Peyer's patch (tissue), 4 donors: ENCODE measurements around the gene ETNK1. TPM values are rescaled to one million over a fixed set of nuclear protein-coding genes. Genes with fewer than 3 reads are reported as not detected.
"Not testable (repeated sequence)": the region's sequence is repeated elsewhere in the genome, so short reads cannot be mapped to it uniquely, and the experiment has no call there.

ENCODE experiments used
- DNase-seq, 3 donors: peaks; one replicate each; pipeline ENCODE4 v3.0.0-alpha.2; 2017 to 2019
- H3K27ac ChIP-seq, 4 donors: fragments of 200-600 bp; sonication (generic); one replicate each; pipeline ENCODE4 v1.5.1; 2016 to 2019
- H3K27me3 ChIP-seq, 2 donors: fragments of 200-600 bp; sonication (generic); one replicate each; pipeline ENCODE4 v1.5.1; 2019
- H3K36me3 ChIP-seq, 3 donors: fragments of 200-600 bp; sonication (generic); one replicate each; pipeline ENCODE4 v1.5.1; 2016 to 2019
- H3K4me1 ChIP-seq, 4 donors: fragments of 200-600 bp; sonication (generic); one replicate each; pipeline ENCODE4 v1.5.1; 2016 to 2019
- H3K4me3 ChIP-seq, 4 donors: fragments of 200-600 bp; sonication (generic); 1 replicate in 3 of 4; 2 replicates in 1 of 4; pipeline ENCODE4 v1.5.1; 2016 to 2019; ENCODE audit warnings: mild to moderate bottlenecking in 1 of 4
- H3K9me3 ChIP-seq, 4 donors: fragments of 200-600 bp; sonication (generic); one replicate each; pipeline ENCODE4 v1.5.1; 2016 to 2019; ENCODE audit warnings: mild to moderate bottlenecking in 1 of 4
- POLR2A ChIP-seq, 2 donors: fragments of 450-650 bp; IDR thresholded peaks; one replicate each; pipeline ENCODE4 v1.5.1; 2017; ENCODE audit warnings: antibody characterized with exemption in 2 of 2, mild to moderate bottlenecking in 2 of 2, moderate library complexity in 2 of 2
- total RNA-seq, 4 donors: library from RNA; depleted of rRNA; stranded (reverse); fragments of >200 nt; gene quantifications; one replicate each; pipeline ENCODE4 v1.1.0, GENCODE V29; 2016
- TF ChIP-seq, protein P1 (sequence below), 6 experiments: fragments of 450-650 bp in 4 of 6; fragments of 200-600 bp in 2 of 6; sonication (generic) in 1 of 6; IDR thresholded peaks; one replicate each; pipeline ENCODE4 v1.5.1; 2017 to 2019; ENCODE audit warnings: antibody characterized with exemption in 6 of 6, mild to moderate bottlenecking in 3 of 6, moderate library complexity in 1 of 6

The ETNK1 gene
- total RNA-seq, 4 donors from 2014 or later = 48.5 to 73.3 (median 58.4) TPM

DNA sequence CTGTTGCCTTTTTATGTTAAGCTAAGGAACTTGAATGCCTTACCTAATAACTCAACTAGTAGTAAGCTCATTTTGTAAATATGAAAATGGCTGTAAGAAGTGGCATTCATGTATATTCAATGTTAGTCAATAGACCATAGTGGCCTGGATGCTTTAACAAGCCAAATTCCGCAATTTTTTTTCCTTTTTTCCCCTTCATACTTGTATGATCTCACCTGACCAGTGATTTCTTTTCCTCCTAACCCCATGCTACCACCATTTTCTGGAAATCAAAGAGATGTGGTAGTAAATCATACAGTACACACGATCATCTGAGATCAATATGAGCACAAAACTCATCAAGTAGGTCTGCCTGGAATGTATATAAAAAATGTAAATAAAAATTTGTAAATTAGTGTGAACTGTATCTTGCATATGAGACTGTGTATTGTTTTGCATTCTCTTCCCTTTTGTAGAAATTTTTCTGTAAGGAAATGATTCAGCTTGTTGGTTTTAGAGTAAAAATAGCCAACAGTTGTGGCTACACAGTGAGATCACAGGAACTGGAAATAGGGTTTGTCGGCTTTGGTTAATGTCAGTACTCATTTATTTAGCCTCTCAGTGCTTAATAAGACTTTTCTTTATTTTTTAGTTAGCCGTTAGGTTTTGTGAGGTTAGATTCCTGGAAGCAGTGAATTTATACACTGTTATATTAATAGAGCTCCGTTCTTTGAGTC is 62.5 kb downstream of the ETNK1 start:
- H3K4me3 ChIP-seq = no peak overlapping the region
- peaks cover 0 to 10% (median 0%) of the 10 kb centered on the region in 3 donors for H3K36me3 ChIP-seq
- no peak for DNase-seq
- no peaks in the 10 kb centered on the region for H3K27me3 ChIP-seq
- TF ChIP-seq POLR2A (IDR thresholded peaks at IDR 0.05) = no peak
- TF ChIP-seq, protein P1, sequence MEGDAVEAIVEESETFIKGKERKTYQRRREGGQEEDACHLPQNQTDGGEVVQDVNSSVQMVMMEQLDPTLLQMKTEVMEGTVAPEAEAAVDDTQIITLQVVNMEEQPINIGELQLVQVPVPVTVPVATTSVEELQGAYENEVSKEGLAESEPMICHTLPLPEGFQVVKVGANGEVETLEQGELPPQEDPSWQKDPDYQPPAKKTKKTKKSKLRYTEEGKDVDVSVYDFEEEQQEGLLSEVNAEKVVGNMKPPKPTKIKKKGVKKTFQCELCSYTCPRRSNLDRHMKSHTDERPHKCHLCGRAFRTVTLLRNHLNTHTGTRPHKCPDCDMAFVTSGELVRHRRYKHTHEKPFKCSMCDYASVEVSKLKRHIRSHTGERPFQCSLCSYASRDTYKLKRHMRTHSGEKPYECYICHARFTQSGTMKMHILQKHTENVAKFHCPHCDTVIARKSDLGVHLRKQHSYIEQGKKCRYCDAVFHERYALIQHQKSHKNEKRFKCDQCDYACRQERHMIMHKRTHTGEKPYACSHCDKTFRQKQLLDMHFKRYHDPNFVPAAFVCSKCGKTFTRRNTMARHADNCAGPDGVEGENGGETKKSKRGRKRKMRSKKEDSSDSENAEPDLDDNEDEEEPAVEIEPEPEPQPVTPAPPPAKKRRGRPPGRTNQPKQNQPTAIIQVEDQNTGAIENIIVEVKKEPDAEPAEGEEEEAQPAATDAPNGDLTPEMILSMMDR (IDR thresholded peaks at IDR 0.05) = no peak
- H3K27ac ChIP-seq = no peak overlapping the region
- no peaks in the 10 kb centered on the region for H3K9me3 ChIP-seq
- peaks cover 0 to 7% (median 0%) of the 10 kb centered on the region in 4 donors for H3K4me1 ChIP-seq

DNA sequence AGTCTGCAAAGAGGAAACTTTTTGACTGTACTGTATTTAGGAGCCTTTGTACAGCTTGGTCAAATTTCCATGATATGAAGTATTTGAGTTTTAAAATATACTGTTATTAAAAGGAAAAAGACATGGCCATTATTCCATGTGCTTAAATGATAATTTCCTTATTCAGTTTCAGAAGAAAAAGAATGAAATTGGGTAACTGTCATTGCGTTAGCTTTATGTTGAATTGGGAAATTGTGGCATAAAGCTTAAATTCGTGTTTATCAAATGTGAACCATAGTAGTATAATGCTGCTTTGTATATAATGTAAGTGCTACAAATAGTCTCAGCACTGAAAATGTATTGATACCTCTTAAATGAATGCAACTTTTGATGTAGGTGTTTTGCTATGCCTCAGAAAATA is 64.9 kb downstream of the ETNK1 start:
- H3K4me1 ChIP-seq = peaks cover 0 to 7% (median 0%) of the 10 kb centered on the region in 4 donors
- no peak overlapping the region for H3K27ac ChIP-seq
- H3K27me3 ChIP-seq = no peaks in the 10 kb centered on the region
- H3K36me3 ChIP-seq = peaks cover 0 to 4% (median 0%) of the 10 kb centered on the region in 3 donors
- no peak overlapping the region for H3K4me3 ChIP-seq
- no peak for DNase-seq
- peaks cover 0 to 5% (median 0%) of the 10 kb centered on the region in 4 donors for H3K9me3 ChIP-seq
- no peak for TF ChIP-seq POLR2A (IDR thresholded peaks at IDR 0.05)
- TF ChIP-seq, protein P1 (IDR thresholded peaks at IDR 0.05) = no peak

GRCh38 chr12:22691319-22691718 is 66.3 kb downstream of the ETNK1 start:
- Histone ChIP-seq H3K9me3 (peaks cover 0 to 5% (median 0%) of the 10 kb centered on the region in 4 donors), H3K36me3 (no peaks in the 10 kb centered on the region), H3K4me1 (peaks cover 0 to 7% (median 0%) of the 10 kb centered on the region in 4 donors), H3K4me3 (no peak overlapping the region), H3K27ac (no peak overlapping the region), H3K27me3 (no peaks in the 10 kb centered on the region)
- no peak for DNase-seq
- TF ChIP-seq, protein P1 (IDR thresholded peaks at IDR 0.05) = no peak
- TF ChIP-seq POLR2A (IDR thresholded peaks at IDR 0.05) = no peak

- DNase-seq, H3K9me3 ChIP-seq, H3K4me3 ChIP-seq, H3K36me3 ChIP-seq, H3K27me3 ChIP-seq, H3K27ac ChIP-seq, H3K4me1 ChIP-seq: not testable (repeated sequence)
These were observed 67.5 kb downstream of the ETNK1 start for GRCh38 chr12:22692467-22692866.

- no peaks in the 10 kb centered on the region for H3K27me3 ChIP-seq
- peaks cover 0 to 5% (median 0%) of the 10 kb centered on the region in 4 donors for H3K9me3 ChIP-seq
- H3K4me1 ChIP-seq = no peaks in the 10 kb centered on the region
- H3K4me3 ChIP-seq = no peak overlapping the region
- no peak overlapping the region for H3K27ac ChIP-seq
- DNase-seq = peak in 1 of 3 donors; percentile 52
- no peaks in the 10 kb centered on the region for H3K36me3 ChIP-seq
- TF ChIP-seq POLR2A (IDR thresholded peaks at IDR 0.05) = no peak
- TF ChIP-seq, protein P1 (IDR thresholded peaks at IDR 0.05) = no peak
These were observed 68.1 kb downstream of the ETNK1 start for GRCh38 chr12:22692964-22693555.

DNA sequence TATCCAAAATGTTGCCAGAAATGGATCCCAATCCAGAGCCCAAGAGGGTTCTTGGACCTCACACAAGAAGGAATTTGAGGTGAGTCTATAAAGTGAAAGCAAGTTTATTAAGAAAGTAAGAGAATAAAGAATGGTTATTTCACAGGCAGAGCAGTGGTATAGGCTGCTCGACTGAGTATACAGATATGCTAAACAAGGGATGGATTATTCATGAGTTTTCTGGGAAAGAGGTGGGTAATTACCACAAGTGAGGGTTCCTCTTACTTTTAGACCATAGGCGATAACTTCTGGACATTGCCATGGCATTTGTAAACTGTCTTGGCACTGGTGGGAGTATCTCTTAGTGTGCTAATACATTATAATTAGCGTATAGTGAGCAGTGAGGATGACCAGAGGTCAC is 73.6 kb downstream of the ETNK1 start:
- Histone ChIP-seq H3K4me3 (no peak overlapping the region), H3K27me3 (no peaks in the 10 kb centered on the region), H3K27ac (no peak overlapping the region), H3K36me3 (no peaks in the 10 kb centered on the region), H3K9me3 (no peaks in the 10 kb centered on the region), H3K4me1 (no peaks in the 10 kb centered on the region)
- no peak for DNase-seq
- TF ChIP-seq POLR2A (IDR thresholded peaks at IDR 0.05) = no peak
- TF ChIP-seq, protein P1 (IDR thresholded peaks at IDR 0.05) = no peak

GRCh38 chr12:22699705-22700104 is 74.7 kb downstream of the ETNK1 start:
- not testable (repeated sequence) for H3K27me3 ChIP-seq, H3K9me3 ChIP-seq, H3K36me3 ChIP-seq, DNase-seq, H3K4me1 ChIP-seq, H3K27ac ChIP-seq, H3K4me3 ChIP-seq
